ENCODE measurements around the gene FNDC7. TPM values are rescaled to one million over a fixed set of nuclear protein-coding genes. Genes with fewer than 3 reads are reported as not detected.
"Not testable (repeated sequence)": the region's sequence is repeated elsewhere in the genome, so short reads cannot be mapped to it uniquely, and the experiment has no call there.

The FNDC7 gene
- total RNA-seq, 1 donor from 2014 or later: 0.37 TPM

DNA sequence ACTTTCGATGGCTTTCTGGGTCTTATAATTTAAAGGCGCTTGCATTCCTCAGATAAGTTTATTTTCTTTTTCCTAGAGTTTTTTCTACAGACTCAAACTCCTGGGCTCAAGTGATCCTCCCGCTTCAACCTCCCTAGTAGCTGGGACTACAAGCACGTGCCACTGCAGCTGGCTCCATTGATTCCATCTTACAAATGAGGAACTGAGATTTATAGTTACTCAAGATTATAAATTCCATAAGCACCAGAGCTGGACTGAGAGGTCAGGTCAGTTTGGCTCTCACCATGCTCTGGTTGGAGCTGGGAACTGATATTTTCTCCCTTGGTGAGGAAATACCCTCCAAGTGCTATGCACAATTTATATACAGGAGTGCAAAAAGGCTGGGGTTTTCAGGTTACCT, 34.0 kb upstream of the FNDC7 start:
- Histone ChIP-seq H3K9me3 (ENCODE audit: low read depth) (no peaks in the 10 kb centered on the region), H3K9ac (no peak overlapping the region), H3K4me2 (no peak overlapping the region), H4K20me1 (ENCODE audit: low read depth) (no peaks in the 10 kb centered on the region), H3K27me3 (no peaks in the 10 kb centered on the region), H3F3A (ENCODE audit: low read depth) (peaks cover 7% of the 10 kb centered on the region), H2AFZ (replicated peaks) (no peak overlapping the region), H3K79me2 (ENCODE audit: low read depth) (no peaks in the 10 kb centered on the region), H3K36me3 (no peaks in the 10 kb centered on the region), H3K4me1 (peaks cover 9% of the 10 kb centered on the region), H3K27ac (no peak overlapping the region), H3K4me3 (no peak overlapping the region)
- Mint-ChIP-seq H3K27ac (no peak overlapping the region), H3K27me3 (ENCODE audit: insufficient read depth, low read depth) (peaks cover 3% of the 10 kb centered on the region), H3K9me3 (peaks cover 7% of the 10 kb centered on the region), H3K36me3 (peaks cover 2% of the 10 kb centered on the region), H3K4me3 (no peak overlapping the region), H3K4me1 (peaks cover 7% of the 10 kb centered on the region)
- TF ChIP-seq, protein P1, sequence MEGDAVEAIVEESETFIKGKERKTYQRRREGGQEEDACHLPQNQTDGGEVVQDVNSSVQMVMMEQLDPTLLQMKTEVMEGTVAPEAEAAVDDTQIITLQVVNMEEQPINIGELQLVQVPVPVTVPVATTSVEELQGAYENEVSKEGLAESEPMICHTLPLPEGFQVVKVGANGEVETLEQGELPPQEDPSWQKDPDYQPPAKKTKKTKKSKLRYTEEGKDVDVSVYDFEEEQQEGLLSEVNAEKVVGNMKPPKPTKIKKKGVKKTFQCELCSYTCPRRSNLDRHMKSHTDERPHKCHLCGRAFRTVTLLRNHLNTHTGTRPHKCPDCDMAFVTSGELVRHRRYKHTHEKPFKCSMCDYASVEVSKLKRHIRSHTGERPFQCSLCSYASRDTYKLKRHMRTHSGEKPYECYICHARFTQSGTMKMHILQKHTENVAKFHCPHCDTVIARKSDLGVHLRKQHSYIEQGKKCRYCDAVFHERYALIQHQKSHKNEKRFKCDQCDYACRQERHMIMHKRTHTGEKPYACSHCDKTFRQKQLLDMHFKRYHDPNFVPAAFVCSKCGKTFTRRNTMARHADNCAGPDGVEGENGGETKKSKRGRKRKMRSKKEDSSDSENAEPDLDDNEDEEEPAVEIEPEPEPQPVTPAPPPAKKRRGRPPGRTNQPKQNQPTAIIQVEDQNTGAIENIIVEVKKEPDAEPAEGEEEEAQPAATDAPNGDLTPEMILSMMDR (IDR thresholded peaks at IDR 0.05): no peak
- TF ChIP-seq EZH2 (IDR thresholded peaks at IDR 0.05) (no peak), EZH2phosphoT487 (IDR thresholded peaks at IDR 0.05) (no peak)
- DNase-seq (ENCODE audit: low spot score): no peak

DNA sequence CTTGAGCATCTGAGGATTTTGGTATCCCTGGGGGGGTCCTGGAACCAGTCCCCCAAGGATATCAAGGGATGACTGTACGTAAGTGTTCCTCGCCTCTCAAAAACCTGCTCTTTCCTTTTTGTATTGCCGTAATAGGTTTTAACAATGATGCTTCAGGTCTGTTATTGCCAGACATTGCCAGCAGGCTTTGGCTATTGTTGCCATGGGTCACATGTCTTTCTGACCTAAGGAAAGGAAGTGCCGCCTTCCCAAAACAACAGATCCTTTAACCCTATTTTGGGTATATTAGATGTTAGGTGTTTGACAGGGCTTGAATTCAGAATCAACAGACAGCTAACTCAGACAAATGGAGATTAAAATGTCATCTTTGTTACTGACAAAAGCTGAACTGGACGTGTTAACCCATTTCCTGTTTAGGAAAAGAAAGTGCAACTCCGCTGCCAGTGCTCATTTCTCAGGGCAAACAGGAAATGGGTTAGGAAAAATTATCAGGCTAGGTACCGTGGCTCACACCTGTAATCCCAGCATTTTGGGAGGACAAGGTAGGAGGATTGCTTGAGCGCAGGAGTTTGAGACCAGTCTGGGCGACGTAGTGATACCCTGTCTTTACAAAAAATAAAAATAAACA, 33.0 kb upstream of the FNDC7 start:
- no peak overlapping the region for H3K4me3 ChIP-seq
- H3K79me2 ChIP-seq (ENCODE audit: low read depth): no peaks in the 10 kb centered on the region
- no peak overlapping the region for H3K9ac ChIP-seq
- Mint-ChIP-seq H3K27me3 (ENCODE audit: insufficient read depth, low read depth) (peaks cover 3% of the 10 kb centered on the region), H3K36me3 (peaks cover 2% of the 10 kb centered on the region), H3K9me3 (peaks cover 3% of the 10 kb centered on the region), H3K4me1 (peaks cover 7% of the 10 kb centered on the region), H3K4me3 (no peak overlapping the region), H3K27ac (no peak overlapping the region)
- no peaks in the 10 kb centered on the region for H3K36me3 ChIP-seq
- H3K27ac ChIP-seq: no peak overlapping the region
- no peaks in the 10 kb centered on the region for H3K27me3 ChIP-seq
- TF ChIP-seq, protein P1 (IDR thresholded peaks at IDR 0.05): no peak
- TF ChIP-seq EZH2phosphoT487 (IDR thresholded peaks at IDR 0.05) (no peak), EZH2 (IDR thresholded peaks at IDR 0.05) (no peak)
- H3K9me3 ChIP-seq (ENCODE audit: low read depth): no peaks in the 10 kb centered on the region
- H3F3A ChIP-seq (ENCODE audit: low read depth): peaks cover 7% of the 10 kb centered on the region
- peak overlapping the region; percentile 64 for H2AFZ ChIP-seq (replicated peaks)
- no peak overlapping the region for H3K4me2 ChIP-seq
- H4K20me1 ChIP-seq (ENCODE audit: low read depth): no peaks in the 10 kb centered on the region
- H3K4me1 ChIP-seq: peaks cover 9% of the 10 kb centered on the region
- DNase-seq (ENCODE audit: low spot score): no peak

DNA sequence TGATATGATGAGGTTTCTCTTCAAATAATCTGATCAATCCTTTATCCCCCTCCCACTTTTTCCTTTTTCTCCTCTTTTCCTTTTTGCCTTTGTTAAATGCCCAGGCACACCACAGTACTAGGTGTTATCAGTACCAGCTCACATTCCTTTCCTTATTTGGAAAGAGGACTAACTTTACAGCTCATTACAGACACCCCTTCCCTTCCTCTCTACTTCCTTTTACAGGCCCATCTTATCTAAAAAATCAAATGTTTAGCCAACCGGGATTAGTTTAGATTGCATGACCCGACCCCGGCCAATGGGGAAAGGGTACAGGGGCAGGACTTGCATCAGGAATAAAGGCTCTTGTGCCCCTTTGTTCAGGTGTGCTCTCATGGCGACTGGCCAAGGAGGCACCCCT, 31.0 kb upstream of the FNDC7 start:
- not testable (repeated sequence) for H3K27me3 Mint-ChIP-seq (ENCODE audit: insufficient read depth, low read depth); H4K20me1 ChIP-seq (ENCODE audit: low read depth); H3K4me3 ChIP-seq; H3K4me3 Mint-ChIP-seq; H3K36me3 ChIP-seq; H3K4me2 ChIP-seq; H3K4me1 Mint-ChIP-seq; H3K79me2 ChIP-seq (ENCODE audit: low read depth); H3K27me3 ChIP-seq; H3K9me3 ChIP-seq (ENCODE audit: low read depth); H3K9ac ChIP-seq; DNase-seq (ENCODE audit: low spot score); H3K36me3 Mint-ChIP-seq; H3K4me1 ChIP-seq; H3K9me3 Mint-ChIP-seq; H3K27ac ChIP-seq
- Histone ChIP-seq H2AFZ (replicated peaks) (peak overlapping the region; percentile 76), H3F3A (ENCODE audit: low read depth) (peaks cover 12% of the 10 kb centered on the region)
- H3K27ac Mint-ChIP-seq: peak overlapping the region; percentile 62

- no peak overlapping the region for H3K27ac Mint-ChIP-seq
- Histone ChIP-seq H3K79me2 (ENCODE audit: low read depth) (peaks cover 2% of the 10 kb centered on the region), H3F3A (ENCODE audit: low read depth) (peaks cover 18% of the 10 kb centered on the region), H3K27ac (no peak overlapping the region), H3K4me2 (no peak overlapping the region), H4K20me1 (ENCODE audit: low read depth) (no peaks in the 10 kb centered on the region), H3K9me3 (ENCODE audit: low read depth) (no peaks in the 10 kb centered on the region), H3K9ac (no peak overlapping the region), H3K4me3 (no peak overlapping the region), H2AFZ (replicated peaks) (no peak overlapping the region), H3K27me3 (no peaks in the 10 kb centered on the region), H3K4me1 (peaks cover 10% of the 10 kb centered on the region), H3K36me3 (no peaks in the 10 kb centered on the region)
- H3K36me3 Mint-ChIP-seq: no peaks in the 10 kb centered on the region
- no peak for TF ChIP-seq EZH2phosphoT487 (IDR thresholded peaks at IDR 0.05)
- TF ChIP-seq, protein P1 (IDR thresholded peaks at IDR 0.05): no peak
- no peak for TF ChIP-seq EZH2 (IDR thresholded peaks at IDR 0.05)
- peaks cover 10% of the 10 kb centered on the region for H3K4me1 Mint-ChIP-seq
- H3K4me3 Mint-ChIP-seq: no peak overlapping the region
- peaks cover 3% of the 10 kb centered on the region for H3K27me3 Mint-ChIP-seq (ENCODE audit: insufficient read depth, low read depth)
- DNase-seq (ENCODE audit: low spot score): no peak
- H3K9me3 Mint-ChIP-seq: no peaks in the 10 kb centered on the region
Observed at GRCh38 chr1:108685529-108685928, 27.2 kb upstream of the FNDC7 start.
